ENCODE measurements around the gene NUBP2. TPM values are rescaled to one million over a fixed set of nuclear protein-coding genes. Genes with fewer than 3 reads are reported as not detected.

NUBP2 gene
- polyA plus RNA-seq, 1 of the 3 experiments (the other 2 are of a cell fraction): 73.2 TPM

- TF ChIP-seq RAD21 (IDR thresholded peaks at IDR 0.05; ENCODE audit: low read length): no peak
- TF ChIP-seq ELF1 (IDR thresholded peaks at IDR 0.05): no peak
- no peak for TF ChIP-seq MEF2A (IDR thresholded peaks at IDR 0.05; ENCODE audit: borderline replicate concordance, low read depth)
- TF ChIP-seq EP300 (IDR thresholded peaks at IDR 0.05; ENCODE audit: borderline replicate concordance in 1 of 2, low read depth in 1 of 2, low read length in 1 of 2): no peak
- TF ChIP-seq TEAD4 (IDR thresholded peaks at IDR 0.05; ENCODE audit: borderline replicate concordance, insufficient read depth): no peak
These were observed 6.7 kb upstream of the NUBP2 start (continued) for GRCh38 chr16:1775846-1776671.

DNA sequence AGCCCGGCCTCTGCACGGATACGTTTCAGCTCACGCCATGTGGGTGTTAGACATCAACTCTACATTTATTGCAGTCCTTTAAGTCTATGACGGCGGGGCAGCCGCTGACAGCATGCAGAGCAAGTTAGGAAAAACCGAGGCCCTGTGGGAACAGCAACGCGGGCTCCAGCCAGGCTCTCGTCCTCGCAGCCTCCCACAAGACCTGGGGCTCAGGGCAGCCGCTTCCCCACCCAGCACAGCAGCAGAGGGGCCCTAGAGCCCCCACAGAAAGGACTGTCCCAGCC, 6.1 kb upstream of the NUBP2 start:
- H3K4me3 ChIP-seq (ENCODE audit: low read depth in 2 of 2, low read length in 1 of 2): no peak overlapping the region
- WGBS (ENCODE audit: low lambda C conversion rate): 97% methylated on average over 11 of the region's 13 CpGs
- H3K27me3 ChIP-seq (ENCODE audit: insufficient read depth): no peaks in the 10 kb centered on the region
- TF ChIP-seq, protein P1, sequence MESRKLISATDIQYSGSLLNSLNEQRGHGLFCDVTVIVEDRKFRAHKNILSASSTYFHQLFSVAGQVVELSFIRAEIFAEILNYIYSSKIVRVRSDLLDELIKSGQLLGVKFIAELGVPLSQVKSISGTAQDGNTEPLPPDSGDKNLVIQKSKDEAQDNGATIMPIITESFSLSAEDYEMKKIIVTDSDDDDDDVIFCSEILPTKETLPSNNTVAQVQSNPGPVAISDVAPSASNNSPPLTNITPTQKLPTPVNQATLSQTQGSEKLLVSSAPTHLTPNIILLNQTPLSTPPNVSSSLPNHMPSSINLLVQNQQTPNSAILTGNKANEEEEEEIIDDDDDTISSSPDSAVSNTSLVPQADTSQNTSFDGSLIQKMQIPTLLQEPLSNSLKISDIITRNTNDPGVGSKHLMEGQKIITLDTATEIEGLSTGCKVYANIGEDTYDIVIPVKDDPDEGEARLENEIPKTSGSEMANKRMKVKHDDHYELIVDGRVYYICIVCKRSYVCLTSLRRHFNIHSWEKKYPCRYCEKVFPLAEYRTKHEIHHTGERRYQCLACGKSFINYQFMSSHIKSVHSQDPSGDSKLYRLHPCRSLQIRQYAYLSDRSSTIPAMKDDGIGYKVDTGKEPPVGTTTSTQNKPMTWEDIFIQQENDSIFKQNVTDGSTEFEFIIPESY (IDR thresholded peaks at IDR 0.05; ENCODE audit: borderline replicate concordance, low read depth): no peak
- TF ChIP-seq MAX (IDR thresholded peaks at IDR 0.05; ENCODE audit: low read depth): no peak
- no peak for TF ChIP-seq MXI1 (IDR thresholded peaks at IDR 0.05; ENCODE audit: low read depth, low read length)
- no peak for TF ChIP-seq REST (IDR thresholded peaks at IDR 0.05; ENCODE audit: low read depth, low read length)
- no peak for TF ChIP-seq NRF1 (IDR thresholded peaks at IDR 0.05; ENCODE audit: low read depth, low read length)
- no peak for TF ChIP-seq CHD2 (IDR thresholded peaks at IDR 0.05; ENCODE audit: low read length, partially characterized antibody)
- TF ChIP-seq TCF12 (IDR thresholded peaks at IDR 0.05): no peak
- no peak for TF ChIP-seq MEF2A (IDR thresholded peaks at IDR 0.05; ENCODE audit: borderline replicate concordance, low read depth)
- no peak for TF ChIP-seq CTCF (IDR thresholded peaks at IDR 0.05)
- TF ChIP-seq RXRA (IDR thresholded peaks at IDR 0.05; ENCODE audit: borderline replicate concordance, low read depth): no peak
- TF ChIP-seq ELF1 (IDR thresholded peaks at IDR 0.05): no peak
- TF ChIP-seq FOXJ3 (CRISPR knock-in tag; IDR thresholded peaks at IDR 0.05): no peak
- TF ChIP-seq GATA2 (CRISPR knock-in tag; IDR thresholded peaks at IDR 0.05): no peak
- no peak for TF ChIP-seq POLR2AphosphoS5 (IDR thresholded peaks at IDR 0.05; ENCODE audit: low read depth, low read length)
- TF ChIP-seq NFIC (IDR thresholded peaks at IDR 0.05; ENCODE audit: borderline replicate concordance): no peak
- no peak for TF ChIP-seq JUND (IDR thresholded peaks at IDR 0.05)
- TF ChIP-seq YY1 (IDR thresholded peaks at IDR 0.05; ENCODE audit: low read depth): no peak
- no peak for TF ChIP-seq PBX3 (IDR thresholded peaks at IDR 0.05)
- TF ChIP-seq SMC3 (IDR thresholded peaks at IDR 0.05; ENCODE audit: low read depth, low read length): no peak
- TF ChIP-seq GABPA (IDR thresholded peaks at IDR 0.05; ENCODE audit: low read depth): no peak
- no peak overlapping the region for H2AFZ ChIP-seq (ENCODE audit: low read depth)
- no peak for DNase-seq
- no peaks in the 10 kb centered on the region for H3K9me2 ChIP-seq
- no peak overlapping the region for H3K4me2 ChIP-seq
- H3K9me3 ChIP-seq: no peaks in the 10 kb centered on the region
- ChIA-PET POLR2A (no interaction called here), CTCF (interaction anchor here (1.4 kb wide), 1 partner anchor 12 kb away, joined by 3 read pairs; no protein-coding TSS in a partner anchor)
- peaks cover 3 to 37% of the 10 kb centered on the region in 2 experiments for H3K36me3 ChIP-seq (replicated peaks in 1 of 2; ENCODE audit: control insufficient read depth in 1 of 2, insufficient read depth in 2 of 2, low read length in 1 of 2)
- peaks cover 0 to 26% of the 10 kb centered on the region in 2 experiments; a peak in 2 of 4 replicates for H3K4me1 ChIP-seq (ENCODE audit: control insufficient read depth in 1 of 2, insufficient read depth in 2 of 2, low read depth in 1 of 2, low read length in 1 of 2)
- H3F3A ChIP-seq (replicated peaks; ENCODE audit: insufficient read depth): peaks cover 11% of the 10 kb centered on the region
- H3K9ac ChIP-seq: no peak overlapping the region
- H4K20me1 ChIP-seq (ENCODE audit: insufficient read depth): peaks cover 13% of the 10 kb centered on the region; the same call in 1 of the 2 replicates
- peaks cover 41% of the 10 kb centered on the region for H3K79me2 ChIP-seq (ENCODE audit: insufficient read depth)
- no peak overlapping the region for H3K27ac ChIP-seq (ENCODE audit: low read depth in 2 of 2, low read length in 1 of 2)

Data from SK-N-SH (cell line).